Smooth muscle cell (in vitro differentiated cells): ENCODE measurements around the gene ZNF534. TPM values are rescaled to one million over a fixed set of nuclear protein-coding genes. Genes with fewer than 3 reads are reported as not detected.

ENCODE experiments used
- DNase-seq: peaks from one replicate; lab custom pipeline; 2025; ENCODE audit not compliant: unreplicated experiment; lab: John Stamatoyannopoulos, UW
- H2AFZ ChIP-seq: fragments of 200-600 bp; sonication (generic); 2 replicates; pipeline ENCODE4 v1.6.0; 2016; ENCODE audit warnings: antibody characterized with exemption, low read depth, mild to moderate bottlenecking
- H3F3A ChIP-seq: fragments of 200-600 bp; sonication (generic); 2 replicates; pipeline ENCODE4 v1.6.0; 2017; ENCODE audit warnings: antibody characterized with exemption, low read depth
- H3K27ac ChIP-seq: fragments of 200-600 bp; sonication (generic); 2 replicates; pipeline ENCODE4 v1.5.1; 2016; ENCODE audit warnings: low read depth, mild to moderate bottlenecking
- H3K27me3 ChIP-seq: fragments of 200-600 bp; sonication (generic); 2 replicates; pipeline ENCODE4 v1.6.1; 2016; ENCODE audit warnings: low read depth, mild to moderate bottlenecking
- H3K36me3 ChIP-seq: fragments of 200-600 bp; sonication (generic); 2 replicates; pipeline ENCODE4 v1.5.1; 2016; ENCODE audit warnings: low read depth
- H3K4me1 ChIP-seq: fragments of 200-600 bp; sonication (generic); 2 replicates; pipeline ENCODE4 v1.5.1; 2016; ENCODE audit warnings: low read depth
- H3K4me2 ChIP-seq: fragments of 200-600 bp; sonication (generic); 2 replicates; pipeline ENCODE4 v1.6.0; 2016; ENCODE audit warnings: mild to moderate bottlenecking
- H3K4me3 ChIP-seq: fragments of 200-600 bp; sonication (generic); 2 replicates; pipeline ENCODE4 v1.5.1; 2016; ENCODE audit warnings: mild to moderate bottlenecking
- H3K79me2 ChIP-seq: fragments of 200-600 bp; sonication (generic); 2 replicates; pipeline ENCODE4 v1.6.0; 2016; ENCODE audit warnings: low read depth, mild to moderate bottlenecking
- H3K9ac ChIP-seq: fragments of 200-600 bp; sonication (generic); 2 replicates; pipeline ENCODE4 v1.6.0; 2016; ENCODE audit warnings: low read depth
- H3K9me3 ChIP-seq: fragments of 200-600 bp; sonication (generic); replicated peaks from 2 replicates; pipeline ENCODE4 v1.5.1; 2016; ENCODE audit warnings: low read depth
- H4K20me1 ChIP-seq: fragments of 200-600 bp; sonication (generic); 2 replicates; pipeline ENCODE4 v1.6.0; 2016; ENCODE audit warnings: low read depth
- WGBS: methylation state at CpG from one replicate; pipeline ENCODE4 v1.1.7; 2016; ENCODE audit warnings: low lambda C conversion rate; 5-methylcytosine and 5-hydroxymethylcytosine counted together
- polyA plus RNA-seq: library from polyadenylated mRNA; unstranded; fragments of >200 nt; fragmentation: Nextera tagmentation; extraction: Ambion mirVana; gene quantifications from 2 replicates; pipeline ENCODE4 v1.2.1, GENCODE V29; 2016
- total RNA-seq: library from RNA; depleted of rRNA; stranded (reverse); fragments of >200 nt; gene quantifications from 2 replicates; pipeline ENCODE4 v1.2.3, GENCODE V29; 2014
- TF ChIP-seq, protein P1 (sequence below): fragments of 200-600 bp; sonication (generic); IDR thresholded peaks from 2 replicates; pipeline ENCODE4 v1.5.1; 2017; ENCODE audit warnings: borderline replicate concordance, mild to moderate bottlenecking, antibody characterized with exemption; ENCODE audit not compliant: insufficient read depth, poor library complexity, severe bottlenecking

Gene ZNF534
- total and polyA plus RNA-seq, 2 experiments from 2014 or later: 0.23 TPM; not detected in 1

DNA sequence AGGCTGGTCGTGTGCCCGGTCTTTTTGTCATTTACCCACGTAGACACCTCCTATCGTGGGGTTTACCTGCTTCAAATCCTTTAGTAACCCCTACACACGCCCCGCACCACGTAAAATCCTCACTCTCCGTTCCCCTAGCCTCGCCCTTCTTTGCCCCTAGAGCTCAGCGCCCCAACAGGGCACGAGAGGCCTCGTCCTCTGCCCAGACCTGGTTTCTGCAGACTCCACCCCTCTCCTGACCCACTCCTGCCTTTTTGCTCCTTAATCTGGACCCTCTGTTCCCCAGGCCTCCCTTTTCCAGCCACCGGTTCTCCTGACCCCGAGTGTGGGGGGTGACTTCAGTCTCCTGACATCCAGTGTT is 30.9 kb upstream of the ZNF534 start:
- no peaks in the 10 kb centered on the region for H3F3A ChIP-seq
- H3K9ac ChIP-seq: peak overlapping the region; percentile 90
- H3K27me3 ChIP-seq: no peaks in the 10 kb centered on the region
- peak overlapping the region; percentile 85 for H3K4me2 ChIP-seq
- peaks cover 13% of the 10 kb centered on the region for H3K79me2 ChIP-seq
- H3K4me3 ChIP-seq: peak overlapping the region; percentile 67
- no peaks in the 10 kb centered on the region for H3K9me3 ChIP-seq
- H3K36me3 ChIP-seq: peaks cover 24% of the 10 kb centered on the region
- H3K27ac ChIP-seq: peak overlapping the region; percentile 8
- H2AFZ ChIP-seq: peak overlapping the region; percentile 40
- H3K4me1 ChIP-seq: peaks cover 5% of the 10 kb centered on the region
- TF ChIP-seq, protein P1, sequence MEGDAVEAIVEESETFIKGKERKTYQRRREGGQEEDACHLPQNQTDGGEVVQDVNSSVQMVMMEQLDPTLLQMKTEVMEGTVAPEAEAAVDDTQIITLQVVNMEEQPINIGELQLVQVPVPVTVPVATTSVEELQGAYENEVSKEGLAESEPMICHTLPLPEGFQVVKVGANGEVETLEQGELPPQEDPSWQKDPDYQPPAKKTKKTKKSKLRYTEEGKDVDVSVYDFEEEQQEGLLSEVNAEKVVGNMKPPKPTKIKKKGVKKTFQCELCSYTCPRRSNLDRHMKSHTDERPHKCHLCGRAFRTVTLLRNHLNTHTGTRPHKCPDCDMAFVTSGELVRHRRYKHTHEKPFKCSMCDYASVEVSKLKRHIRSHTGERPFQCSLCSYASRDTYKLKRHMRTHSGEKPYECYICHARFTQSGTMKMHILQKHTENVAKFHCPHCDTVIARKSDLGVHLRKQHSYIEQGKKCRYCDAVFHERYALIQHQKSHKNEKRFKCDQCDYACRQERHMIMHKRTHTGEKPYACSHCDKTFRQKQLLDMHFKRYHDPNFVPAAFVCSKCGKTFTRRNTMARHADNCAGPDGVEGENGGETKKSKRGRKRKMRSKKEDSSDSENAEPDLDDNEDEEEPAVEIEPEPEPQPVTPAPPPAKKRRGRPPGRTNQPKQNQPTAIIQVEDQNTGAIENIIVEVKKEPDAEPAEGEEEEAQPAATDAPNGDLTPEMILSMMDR: no peak
- DNase-seq: no peak
- WGBS: 27% methylated on average over 14 of the region's 14 CpGs
- no peaks in the 10 kb centered on the region for H4K20me1 ChIP-seq

DNA sequence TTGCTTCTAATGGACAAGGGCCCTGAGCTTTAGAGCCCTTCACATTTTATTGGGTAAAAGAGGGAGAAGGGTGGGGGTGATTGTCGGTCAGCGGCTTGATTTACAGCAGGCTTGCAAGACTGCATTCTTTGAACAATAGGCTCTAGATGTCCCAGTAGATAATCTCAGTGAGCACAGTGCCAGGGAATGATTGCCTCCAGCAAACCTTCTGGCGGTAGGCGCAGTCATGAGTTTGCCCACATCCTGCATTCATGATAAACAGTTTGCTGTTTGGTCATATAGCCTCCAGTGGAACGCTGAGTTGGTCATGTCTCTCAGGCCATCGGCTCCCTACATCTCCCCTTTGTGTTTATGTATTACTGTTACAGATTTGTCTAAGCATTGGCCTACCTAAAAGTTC is 18.7 kb upstream of the ZNF534 start:
- peaks cover 68% of the 10 kb centered on the region for H3K36me3 ChIP-seq
- no peaks in the 10 kb centered on the region for H3K4me1 ChIP-seq
- H3K27ac ChIP-seq: no peak overlapping the region
- TF ChIP-seq, protein P1: no peak
- H3K4me3 ChIP-seq: no peak overlapping the region
- H2AFZ ChIP-seq: no peak overlapping the region
- no peaks in the 10 kb centered on the region for H3K79me2 ChIP-seq
- 91% methylated on average over 6 of the region's 6 CpGs for WGBS
- H3K4me2 ChIP-seq: no peak overlapping the region
- no peaks in the 10 kb centered on the region for H3F3A ChIP-seq
- peaks cover 51% of the 10 kb centered on the region for H3K9me3 ChIP-seq
- no peak for DNase-seq
- no peak overlapping the region for H3K9ac ChIP-seq
- no peaks in the 10 kb centered on the region for H4K20me1 ChIP-seq
- H3K27me3 ChIP-seq: no peaks in the 10 kb centered on the region

DNA sequence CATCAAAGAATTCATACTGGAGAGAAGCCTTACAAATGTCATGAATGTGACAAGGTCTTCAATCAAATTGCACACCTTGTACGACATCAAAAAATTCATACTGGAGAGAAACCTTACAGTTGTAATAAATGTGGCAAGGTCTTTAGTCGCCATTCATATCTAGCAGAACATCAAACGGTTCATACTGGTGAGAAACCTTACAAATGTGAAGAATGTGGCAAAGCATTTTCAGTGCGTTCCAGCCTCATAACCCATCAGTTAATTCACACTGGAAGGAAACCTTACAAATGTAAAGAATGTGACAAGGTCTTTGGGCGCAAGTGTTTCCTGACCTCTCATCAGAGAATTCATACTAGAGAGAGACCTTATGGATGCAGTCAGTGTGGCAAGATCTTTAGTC is 13.2 kb upstream of the ZNF534 start:
- Histone ChIP-seq H2AFZ (no peak overlapping the region), H3K4me3 (no peak overlapping the region), H4K20me1 (no peaks in the 10 kb centered on the region), H3K27ac (no peak overlapping the region), H3F3A (no peaks in the 10 kb centered on the region), H3K36me3 (peaks cover 20% of the 10 kb centered on the region), H3K9ac (no peak overlapping the region), H3K27me3 (no peaks in the 10 kb centered on the region), H3K79me2 (no peaks in the 10 kb centered on the region), H3K9me3 (peaks cover 41% of the 10 kb centered on the region), H3K4me1 (no peaks in the 10 kb centered on the region), H3K4me2 (no peak overlapping the region)
- TF ChIP-seq, protein P1: no peak
- 93% methylated on average over 5 of the region's 5 CpGs for WGBS
- DNase-seq: no peak

DNA sequence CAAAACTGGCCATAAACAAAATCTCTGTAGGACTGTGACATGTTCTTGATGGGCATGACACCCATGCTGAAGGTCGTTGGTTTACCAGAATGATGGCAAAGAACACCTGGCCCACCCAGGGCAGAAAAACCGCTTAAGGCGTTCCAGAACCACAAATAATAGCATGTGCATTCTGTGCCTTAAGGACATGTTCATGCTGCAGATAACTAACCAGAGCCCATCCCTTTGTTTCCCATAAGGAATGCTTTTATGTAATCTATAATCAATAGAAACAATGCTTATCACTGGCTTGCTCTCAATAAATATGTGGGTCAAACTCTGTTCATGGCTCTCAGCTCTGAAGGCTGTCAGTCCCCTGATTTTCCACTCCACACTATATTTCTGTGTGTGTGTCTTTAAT is 13.2 kb downstream of the ZNF534 start:
- Histone ChIP-seq H3K27me3 (no peaks in the 10 kb centered on the region), H3K4me1 (no peaks in the 10 kb centered on the region), H3K4me3 (no peak overlapping the region), H3K9me3 (peaks cover 10% of the 10 kb centered on the region), H3K27ac (no peak overlapping the region), H3K9ac (no peak overlapping the region), H3K79me2 (no peaks in the 10 kb centered on the region), H4K20me1 (no peaks in the 10 kb centered on the region), H2AFZ (no peak overlapping the region), H3K4me2 (no peak overlapping the region), H3K36me3 (peaks cover 5% of the 10 kb centered on the region), H3F3A (no peaks in the 10 kb centered on the region)
- 72% methylated on average over 3 of the region's 3 CpGs for WGBS
- DNase-seq: no peak
- TF ChIP-seq, protein P1: no peak
